GM19463 (cell line): Measurements from ENCODE around the gene TOLLIP.

ENCODE experiments used
- ATAC-seq: cut with Tn5 transposase; IDR thresholded peaks from one replicate; pipeline ENCODE4 v1.9.1; 2021; ENCODE audit warnings: mild to moderate bottlenecking, moderate library complexity; ENCODE audit not compliant: unreplicated experiment

TOLLIP gene

DNA sequence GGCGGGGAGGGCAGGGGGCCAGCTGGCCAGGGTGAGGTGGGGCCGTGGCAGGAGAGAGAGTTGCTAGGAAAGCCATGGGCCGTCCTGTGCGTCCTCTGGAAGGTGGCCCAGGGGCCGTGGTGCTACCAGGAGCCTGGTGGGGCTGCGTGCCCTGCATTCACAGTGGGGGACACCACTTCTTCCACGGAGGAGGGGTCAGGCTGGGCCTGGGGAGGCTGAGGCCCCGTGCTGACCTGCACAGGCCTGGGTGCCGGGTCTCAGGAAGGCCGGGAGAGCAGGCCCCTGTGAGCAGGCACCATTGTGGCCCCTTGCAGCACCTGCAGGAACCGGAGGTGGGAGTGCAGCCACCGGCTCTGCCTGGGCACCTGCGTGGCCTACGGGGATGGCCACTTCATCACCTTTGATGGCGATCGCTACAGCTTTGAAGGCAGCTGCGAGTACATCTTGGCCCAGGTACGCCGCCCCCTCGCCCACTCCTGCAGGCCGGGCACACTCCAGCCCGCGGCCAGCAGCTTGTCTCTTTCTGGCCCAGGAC is 74.6 kb downstream of the TOLLIP start:
- no peak for ATAC-seq

DNA sequence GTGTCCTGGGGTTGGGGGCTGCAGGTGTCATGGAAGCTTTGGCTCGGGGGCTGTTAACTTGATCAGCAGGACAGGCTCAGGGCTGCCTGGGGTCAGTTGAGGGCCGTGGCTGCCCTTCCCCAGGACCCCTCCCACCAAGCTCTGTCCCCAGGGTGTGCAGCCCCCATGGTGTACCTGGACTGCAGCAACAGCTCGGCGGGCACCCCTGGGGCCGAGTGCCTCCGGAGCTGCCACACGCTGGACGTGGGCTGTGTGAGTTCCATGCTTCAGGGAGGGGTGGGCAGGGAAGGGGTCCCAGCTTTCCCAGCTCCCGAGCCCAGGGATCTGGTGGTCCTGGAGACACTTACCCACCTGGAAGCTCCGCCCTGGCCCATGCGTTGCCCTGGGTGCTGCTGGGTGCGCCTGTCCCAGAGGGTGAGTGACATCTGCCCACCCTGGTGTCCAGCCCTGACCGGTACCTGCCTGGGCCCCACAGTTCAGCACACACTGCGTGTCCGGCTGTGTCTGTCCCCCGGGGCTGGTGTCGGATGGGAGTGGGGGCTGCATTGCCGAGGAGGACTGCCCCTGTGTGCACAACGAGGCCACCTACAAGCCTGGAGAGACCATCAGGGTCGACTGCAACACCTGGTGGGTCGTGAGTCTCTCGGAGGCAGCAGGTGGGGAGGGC is 75.2 kb downstream of the TOLLIP start:
- no peak for ATAC-seq

DNA sequence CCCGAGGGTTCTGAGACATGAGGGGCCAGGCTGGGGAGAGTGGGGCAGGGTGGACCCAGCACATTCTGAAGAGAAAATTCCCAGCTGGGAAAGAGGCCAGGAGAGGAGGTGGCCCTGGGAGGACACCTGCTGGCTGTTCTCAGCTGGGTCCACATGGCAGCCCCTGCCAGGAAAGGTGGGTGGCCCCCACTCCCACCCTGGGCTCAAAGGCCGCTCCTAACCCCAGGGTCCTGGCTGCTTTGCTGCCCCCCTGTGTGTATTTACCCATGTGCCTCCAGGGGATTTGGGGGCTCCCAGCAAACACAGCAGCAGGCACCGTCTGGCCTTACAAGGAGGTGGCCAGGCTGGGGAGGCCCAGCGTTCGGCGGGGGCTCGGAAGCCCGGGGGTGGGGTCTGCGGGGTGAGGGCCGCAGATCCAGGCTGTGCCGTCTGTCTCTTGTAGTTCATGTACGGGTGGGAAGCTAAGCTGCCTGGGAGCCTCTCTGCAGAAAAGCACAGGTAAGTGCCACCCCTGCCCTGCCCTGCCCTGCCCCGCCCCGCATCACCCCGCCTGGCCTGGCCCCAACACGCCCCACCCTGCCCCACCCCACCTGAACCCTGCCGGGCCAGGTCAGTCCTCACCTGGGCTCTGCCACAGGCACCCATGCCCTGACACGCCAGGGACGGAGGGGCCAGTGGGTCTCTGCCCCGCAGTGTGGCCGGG is 75.9 kb downstream of the TOLLIP start:
- no peak for ATAC-seq

DNA sequence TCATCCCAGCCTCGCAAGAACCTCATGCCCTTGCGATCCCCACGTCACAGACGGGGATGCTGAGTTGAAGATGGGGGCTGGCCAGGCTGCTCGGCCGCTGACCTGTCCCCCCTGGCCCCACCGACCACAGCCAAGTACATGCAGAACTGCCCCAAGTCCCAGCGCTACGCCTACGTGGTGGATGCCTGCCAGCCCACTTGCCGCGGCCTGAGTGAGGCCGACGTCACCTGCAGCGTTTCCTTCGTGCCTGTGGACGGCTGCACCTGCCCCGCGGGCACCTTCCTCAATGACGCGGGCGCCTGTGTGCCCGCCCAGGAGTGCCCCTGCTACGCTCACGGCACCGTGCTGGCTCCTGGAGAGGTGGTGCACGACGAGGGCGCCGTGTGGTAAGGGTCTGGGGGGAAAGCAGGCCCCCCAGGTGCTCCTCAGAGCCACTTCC is 76.5 kb downstream of the TOLLIP start:
- no peak for ATAC-seq

DNA sequence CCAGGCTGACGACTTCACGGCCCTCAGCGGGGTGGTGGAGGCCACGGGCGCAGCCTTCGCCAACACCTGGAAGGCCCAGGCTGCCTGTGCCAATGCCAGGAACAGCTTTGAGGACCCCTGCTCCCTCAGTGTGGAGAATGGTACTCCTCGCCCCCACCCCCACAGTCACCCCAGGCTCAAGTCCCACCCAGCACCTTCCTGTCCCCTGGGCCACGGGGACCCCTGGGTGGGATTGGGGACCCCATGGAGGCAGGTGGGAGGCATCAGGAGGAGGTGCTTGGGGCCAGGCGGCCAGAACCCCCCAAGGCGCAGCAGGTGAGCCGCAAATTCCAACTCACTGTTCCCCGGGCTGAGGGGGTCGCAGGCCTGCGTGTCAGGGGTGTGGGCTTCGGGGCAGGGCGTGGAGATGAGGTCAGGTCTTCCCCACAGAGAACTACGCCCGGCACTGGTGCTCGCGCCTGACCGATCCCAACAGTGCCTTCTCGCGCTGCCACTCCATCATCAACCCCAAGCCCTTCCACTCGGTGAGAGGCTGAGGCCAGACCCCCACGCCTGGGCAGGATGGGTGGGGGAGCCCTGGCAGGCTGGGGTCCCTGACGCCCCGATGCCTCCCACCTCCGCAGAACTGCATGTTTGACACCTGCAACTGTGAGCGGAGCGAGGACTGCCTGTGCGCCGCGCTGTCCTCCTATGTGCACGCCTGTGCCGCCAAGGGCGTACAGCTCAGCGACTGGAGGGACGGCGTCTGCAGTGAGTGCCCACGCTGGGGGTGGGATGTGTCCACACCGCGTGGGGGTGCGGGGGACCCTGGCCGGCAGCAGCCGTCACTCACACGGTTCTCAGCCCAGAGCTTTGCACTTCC is 77.2 kb downstream of the TOLLIP start:
- ATAC-seq, result no peak

DNA sequence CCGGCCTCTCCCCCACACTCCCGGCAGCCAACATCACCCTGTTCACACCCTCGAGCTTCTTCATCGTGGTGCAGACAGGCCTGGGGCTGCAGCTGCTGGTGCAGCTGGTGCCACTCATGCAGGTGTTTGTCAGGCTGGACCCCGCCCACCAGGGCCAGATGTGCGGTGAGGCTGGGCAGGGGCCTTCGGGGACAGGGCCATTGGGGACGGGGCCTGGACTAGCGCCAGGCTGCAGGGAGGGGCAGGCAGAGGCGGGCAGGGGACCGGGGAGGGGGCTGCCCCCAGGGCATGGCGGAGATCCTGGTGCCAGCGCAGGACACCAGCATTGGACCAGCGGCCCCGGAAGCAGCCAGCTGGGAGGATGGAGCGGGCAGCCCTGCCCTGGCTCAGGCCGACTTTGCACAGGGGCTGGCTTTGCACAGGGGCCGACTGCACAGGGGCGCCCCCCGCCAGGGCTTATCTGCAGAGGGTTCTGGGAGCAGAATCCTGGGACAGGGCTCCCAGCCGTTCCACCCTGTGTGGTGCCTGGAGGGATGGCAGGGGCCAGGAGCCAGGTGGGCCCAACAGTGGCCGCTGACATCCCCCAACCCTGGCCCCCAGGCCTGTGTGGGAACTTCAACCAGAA is 77.9 kb downstream of the TOLLIP start:
- no peak for ATAC-seq

DNA sequence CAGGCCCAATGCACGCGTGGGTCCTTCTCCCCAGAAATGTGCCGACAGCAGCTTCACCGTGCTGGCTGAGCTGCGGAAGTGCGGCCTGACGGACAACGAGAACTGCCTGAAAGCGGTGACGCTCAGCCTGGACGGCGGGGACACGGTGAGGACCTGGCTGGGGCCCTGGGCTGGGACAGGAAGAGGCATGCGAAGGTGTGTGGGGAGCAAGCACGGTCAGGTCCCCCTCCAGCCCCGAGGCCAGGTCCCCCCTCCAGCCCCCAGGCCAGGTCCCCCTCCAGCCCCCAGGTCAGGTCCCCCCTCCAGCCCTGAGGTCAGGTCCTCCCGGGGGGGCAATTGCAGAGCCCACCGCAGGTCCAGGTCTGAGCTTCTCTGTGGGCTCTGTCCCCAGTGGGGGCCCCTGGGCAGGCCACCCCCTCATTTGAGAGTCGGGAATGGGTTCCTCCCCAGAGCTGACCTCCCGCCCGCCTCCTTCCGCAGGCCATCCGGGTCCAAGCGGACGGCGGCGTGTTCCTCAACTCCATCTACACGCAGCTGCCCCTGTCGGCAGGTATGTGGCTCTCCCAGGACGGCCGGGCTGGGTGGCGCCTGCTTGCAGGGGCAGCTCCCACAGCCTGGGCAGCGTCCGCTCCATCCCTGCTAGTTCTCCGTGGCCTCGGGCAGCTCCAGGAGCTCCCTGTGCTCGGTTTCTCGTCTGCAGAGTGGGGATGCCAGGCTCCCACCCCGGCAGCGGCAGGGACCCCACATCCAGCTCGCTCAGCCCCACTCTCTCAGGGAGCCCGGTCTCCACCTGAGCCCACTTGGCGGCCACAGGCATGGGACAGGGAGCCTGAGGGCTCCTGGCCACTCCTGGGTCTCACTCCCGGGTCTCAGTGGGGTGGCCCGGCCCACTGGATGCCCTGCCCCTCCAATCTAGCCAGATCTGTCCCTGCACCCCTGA is 78.7 kb downstream of the TOLLIP start:
- ATAC-seq, result no peak

DNA sequence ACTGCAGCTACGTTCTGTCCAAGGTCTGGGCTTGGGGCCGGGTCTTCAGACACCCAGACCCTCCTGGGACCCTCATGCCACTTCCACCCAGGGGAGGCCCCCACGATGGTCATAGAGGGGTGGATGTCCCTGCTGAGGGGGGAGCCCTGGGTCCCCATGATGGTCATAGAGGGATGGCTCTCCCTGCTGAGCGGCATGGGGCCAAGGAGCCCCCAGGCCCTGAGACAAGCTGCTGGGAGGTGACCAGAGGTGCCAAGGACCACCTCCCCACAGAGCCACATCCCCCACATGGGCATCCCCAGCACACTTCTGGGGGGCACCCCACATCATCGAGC is 79.3 kb downstream of the TOLLIP start:
- ATAC-seq, result no peak

DNA sequence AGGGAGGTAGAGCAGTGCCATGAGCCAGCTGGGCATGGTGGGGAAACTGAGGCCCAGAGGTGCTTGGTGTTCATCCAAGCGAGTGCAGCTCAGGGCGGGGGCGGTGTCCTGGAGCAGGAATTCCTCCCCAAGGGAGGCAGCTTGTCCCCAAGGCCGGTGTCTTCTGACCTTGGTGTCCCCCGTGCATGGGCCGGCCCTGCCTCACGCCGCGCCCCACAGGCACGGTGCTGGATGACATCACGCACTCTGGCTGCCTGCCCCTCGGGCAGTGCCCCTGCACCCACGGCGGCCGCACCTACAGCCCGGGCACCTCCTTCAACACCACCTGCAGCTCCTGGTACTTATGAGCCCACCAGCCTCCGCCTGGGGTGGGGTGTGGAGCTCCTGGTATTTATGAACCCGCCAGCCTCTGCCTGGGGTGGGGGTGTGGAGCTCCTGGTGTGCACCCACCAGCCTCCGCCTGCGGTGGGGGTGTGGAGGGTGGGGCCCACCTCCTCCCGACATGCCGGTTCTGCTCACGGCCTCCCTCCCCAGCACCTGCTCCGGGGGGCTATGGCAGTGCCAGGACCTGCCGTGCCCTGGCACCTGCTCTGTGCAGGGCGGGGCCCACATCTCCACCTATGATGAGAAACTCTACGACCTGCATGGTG is 79.8 kb downstream of the TOLLIP start:
- ATAC-seq, result no peak

DNA sequence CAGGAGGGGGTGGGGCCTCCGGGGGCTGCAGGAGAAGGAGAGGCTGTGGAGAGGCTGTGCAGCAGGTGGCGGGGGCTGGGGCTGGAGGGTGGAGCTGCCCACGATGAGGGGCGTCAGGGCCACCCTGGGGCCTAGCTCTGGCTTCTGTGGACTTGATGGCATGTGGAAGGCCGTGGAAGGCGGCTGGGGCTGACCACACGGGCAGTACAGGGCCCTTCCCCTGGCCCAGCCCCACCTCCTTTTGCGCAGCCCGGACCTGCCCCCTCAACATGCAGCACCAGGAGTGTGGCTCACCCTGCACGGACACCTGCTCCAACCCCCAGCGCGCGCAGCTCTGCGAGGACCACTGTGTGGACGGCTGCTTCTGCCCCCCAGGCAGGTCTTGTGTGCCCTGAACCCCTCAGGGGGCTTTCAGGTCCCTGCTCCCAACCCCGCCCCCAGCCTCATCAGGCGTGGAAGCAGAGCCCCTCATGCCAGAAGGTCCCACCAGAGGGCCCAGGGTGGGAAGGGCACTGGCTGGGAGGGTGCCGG is 80.4 kb downstream of the TOLLIP start:
- ATAC-seq, result no peak

DNA sequence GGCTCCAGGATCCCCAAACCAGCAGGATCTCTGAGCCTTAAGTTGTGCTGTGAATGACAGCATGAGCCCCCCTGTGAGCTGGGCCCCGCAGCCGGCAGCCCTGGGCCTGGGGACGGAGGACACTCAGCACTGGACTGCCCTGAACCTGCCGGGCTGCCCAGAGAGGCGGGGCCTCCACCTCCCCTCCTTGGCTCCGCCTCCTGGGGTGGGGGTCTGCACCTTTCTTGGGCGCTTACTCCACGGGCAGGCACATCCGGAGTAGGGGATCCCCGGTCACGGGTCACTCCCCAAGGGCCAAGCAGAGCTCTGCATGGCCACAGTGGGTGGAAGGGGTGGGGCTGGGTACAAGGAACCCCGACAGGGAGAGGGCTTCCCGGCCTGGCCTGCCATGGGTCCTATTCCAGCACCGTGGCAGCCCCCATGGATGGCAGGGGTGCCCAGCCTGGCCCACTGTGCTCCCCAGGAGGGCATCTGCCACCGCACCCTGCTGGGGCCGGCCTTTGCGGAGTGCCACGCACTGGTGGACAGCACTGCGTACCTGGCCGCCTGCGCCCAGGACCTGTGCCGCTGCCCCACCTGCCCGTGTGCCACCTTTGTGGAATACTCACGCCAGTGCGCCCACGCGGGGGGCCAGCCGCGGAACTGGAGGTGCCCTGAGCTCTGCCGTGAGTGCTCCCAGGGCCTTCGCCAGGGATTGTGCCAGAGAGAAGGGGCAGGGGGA is 81.2 kb downstream of the TOLLIP start:
- ATAC-seq, result no peak

DNA sequence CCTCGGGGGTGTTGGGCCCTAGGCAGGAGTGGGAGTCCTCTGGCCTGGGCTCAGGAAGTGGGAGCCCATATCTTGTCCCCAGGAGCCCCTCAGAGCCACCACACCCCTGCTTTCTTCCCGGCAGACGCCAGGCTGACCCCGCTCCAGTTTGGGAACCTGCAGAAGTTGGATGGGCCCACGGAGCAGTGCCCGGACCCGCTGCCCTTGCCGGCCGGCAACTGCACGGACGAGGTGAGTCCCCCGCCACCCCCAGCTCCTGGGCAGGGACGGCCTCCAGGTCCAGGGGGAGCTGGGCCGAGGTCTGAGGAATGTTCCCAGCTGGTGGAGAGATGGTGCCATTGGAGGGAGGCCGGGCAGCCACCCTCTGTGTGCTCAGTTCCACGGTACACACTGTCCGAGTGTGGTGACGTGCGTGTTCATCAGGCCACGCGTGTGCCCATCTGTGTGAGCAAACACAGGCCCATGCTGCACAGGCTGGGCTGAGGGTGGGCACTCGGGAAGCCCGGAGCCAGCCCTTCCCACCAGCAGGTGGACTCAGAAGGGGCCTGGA is 81.8 kb downstream of the TOLLIP start:
- ATAC-seq, result no peak

DNA sequence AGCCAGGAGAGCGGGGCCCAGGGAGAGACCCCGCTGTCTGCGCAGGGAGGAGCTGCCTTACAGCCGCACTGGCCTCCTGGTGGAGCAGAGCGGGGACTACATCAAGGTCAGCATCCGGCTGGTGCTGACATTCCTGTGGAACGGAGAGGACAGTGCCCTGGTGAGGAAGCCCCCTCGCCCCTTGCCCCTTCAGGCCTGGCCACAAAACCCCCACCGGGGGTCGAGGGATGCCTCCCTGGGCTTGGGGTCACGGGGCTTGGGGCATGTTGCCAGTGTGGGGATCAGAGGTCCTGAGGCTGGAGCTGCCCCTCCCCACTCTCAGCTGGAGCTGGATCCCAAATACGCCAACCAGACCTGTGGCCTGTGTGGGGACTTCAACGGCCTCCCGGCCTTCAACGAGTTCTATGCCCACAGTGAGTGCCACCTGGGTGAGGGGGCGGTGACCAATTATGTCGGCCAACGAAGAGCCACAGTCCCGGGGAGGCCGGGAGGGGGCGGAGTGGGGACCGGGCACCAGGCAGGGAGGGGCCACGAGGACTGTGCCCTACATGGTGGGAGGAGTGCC is 82.4 kb downstream of the TOLLIP start:
- ATAC-seq, result no peak

DNA sequence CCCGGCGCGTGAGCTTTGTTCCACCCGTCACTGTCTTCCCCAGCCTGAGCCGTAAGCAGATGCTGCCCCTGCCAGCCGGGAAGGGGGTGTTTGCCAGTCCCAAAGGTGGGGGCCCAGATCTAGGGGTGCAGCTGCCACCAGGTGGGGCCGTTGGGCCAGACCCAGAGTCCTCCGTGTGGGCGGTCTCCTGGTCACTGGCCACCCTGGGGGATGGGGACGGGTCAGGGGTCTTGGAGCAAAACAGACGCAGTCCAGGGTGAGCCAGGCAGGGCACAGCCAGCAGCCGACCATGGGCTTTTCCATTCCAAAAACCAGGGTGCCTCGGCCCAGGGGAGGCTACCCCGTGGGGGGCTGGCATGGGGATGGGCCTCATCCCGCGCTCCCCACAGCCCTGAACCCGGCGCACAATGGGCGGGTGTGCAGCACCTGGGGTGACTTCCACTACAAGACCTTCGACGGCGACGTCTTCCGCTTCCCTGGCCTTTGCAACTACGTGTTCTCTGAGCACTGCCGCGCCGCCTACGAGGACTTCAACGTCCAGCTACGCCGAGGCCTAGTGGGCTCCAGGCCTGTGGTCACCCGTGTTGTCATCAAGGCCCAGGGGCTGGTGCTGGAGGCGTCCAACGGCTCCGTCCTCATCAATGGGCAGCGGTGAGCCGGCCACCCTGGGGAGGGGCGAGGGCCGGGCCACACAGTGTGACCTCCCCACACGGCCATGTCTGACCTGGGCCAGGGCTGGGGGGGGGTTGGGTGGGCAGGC is 83.0 kb downstream of the TOLLIP start:
- no peak for ATAC-seq

DNA sequence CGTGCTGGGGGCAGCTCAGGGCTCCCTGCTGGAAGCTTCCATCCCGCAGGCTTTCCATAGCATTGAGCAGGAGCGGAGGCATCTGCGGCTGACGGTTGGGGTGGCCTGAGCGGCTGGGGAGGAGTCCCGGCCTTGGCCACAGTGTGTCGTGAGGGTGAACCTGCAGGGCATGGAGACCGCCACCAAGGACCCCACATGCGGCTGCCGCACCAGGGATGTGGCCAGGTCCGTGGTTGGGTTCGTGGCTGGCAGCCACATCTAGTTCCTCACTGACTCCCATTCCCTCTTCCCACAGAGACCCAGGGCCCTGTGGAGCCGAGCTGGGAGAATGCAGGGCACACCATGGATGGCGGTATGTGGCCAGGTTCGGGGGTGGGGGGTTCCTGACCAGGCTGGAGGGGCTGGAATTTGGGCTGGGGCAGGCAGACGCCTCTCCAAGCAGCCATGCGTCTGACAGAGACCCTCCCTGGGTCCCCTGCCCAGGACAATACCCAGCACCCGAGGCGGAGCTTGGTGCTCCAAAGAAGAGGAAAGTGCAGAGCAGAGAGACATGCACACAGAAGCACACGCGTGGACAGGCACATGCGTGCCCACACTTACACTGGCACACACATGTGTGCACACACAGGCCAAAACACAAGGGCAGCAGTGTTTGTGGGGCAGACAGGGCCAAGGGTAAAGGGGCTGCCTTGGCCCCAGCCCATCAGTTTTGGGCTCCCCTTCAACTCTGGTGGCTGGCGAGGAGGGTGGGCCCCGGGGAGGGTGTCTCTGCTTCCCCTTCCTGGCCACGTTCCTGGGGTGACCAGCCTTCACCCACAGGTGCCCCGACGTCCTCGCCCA is 83.8 kb downstream of the TOLLIP start:
- no peak for ATAC-seq
